OCI-LY1 (cell line): Measurements from ENCODE around the gene MGST2.

Experiments used
- EZH2 ChIP-seq: fragments of 200-600 bp; sonication (generic), shearing (Covaris generic); IDR thresholded peaks from 2 replicates; pipeline ENCODE4 v1.8.0; 2017; ENCODE audit warnings: borderline replicate concordance, mixed run types, mild to moderate bottlenecking, antibody characterized with exemption, low read length, moderate library complexity, mixed read lengths
- TF ChIP-seq, protein P1 (sequence below): fragments of 200-600 bp; sonication (generic), shearing (Covaris generic); IDR thresholded peaks from 2 replicates; pipeline ENCODE4 v1.5.1; 2017; ENCODE audit warnings: mild to moderate bottlenecking, antibody characterized with exemption, low read length, moderate library complexity, mixed read lengths

GRCh38 chr4:139668658-139669201 is 3.1 kb downstream of the MGST2 start:
- TF ChIP-seq, protein P1, sequence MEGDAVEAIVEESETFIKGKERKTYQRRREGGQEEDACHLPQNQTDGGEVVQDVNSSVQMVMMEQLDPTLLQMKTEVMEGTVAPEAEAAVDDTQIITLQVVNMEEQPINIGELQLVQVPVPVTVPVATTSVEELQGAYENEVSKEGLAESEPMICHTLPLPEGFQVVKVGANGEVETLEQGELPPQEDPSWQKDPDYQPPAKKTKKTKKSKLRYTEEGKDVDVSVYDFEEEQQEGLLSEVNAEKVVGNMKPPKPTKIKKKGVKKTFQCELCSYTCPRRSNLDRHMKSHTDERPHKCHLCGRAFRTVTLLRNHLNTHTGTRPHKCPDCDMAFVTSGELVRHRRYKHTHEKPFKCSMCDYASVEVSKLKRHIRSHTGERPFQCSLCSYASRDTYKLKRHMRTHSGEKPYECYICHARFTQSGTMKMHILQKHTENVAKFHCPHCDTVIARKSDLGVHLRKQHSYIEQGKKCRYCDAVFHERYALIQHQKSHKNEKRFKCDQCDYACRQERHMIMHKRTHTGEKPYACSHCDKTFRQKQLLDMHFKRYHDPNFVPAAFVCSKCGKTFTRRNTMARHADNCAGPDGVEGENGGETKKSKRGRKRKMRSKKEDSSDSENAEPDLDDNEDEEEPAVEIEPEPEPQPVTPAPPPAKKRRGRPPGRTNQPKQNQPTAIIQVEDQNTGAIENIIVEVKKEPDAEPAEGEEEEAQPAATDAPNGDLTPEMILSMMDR: no peak
- TF ChIP-seq EZH2: no peak
